Sigmoid colon (tissue), 4 donors: ENCODE measurements around the gene DYRK1A.

ENCODE experiments used
- POLR2A ChIP-seq, 2 donors: fragments of 450-650 bp; IDR thresholded peaks; one replicate each; pipeline ENCODE4 v1.6.1; 2016; ENCODE audit warnings: antibody characterized with exemption in 2 of 2, mild to moderate bottlenecking in 2 of 2, moderate library complexity in 2 of 2
- POLR2AphosphoS5 ChIP-seq, 4 donors: sonication (generic); formaldehyde crosslinking; IDR thresholded peaks; one replicate each; pipeline ENCODE4 v1.6.1; 2017; ENCODE audit warnings: antibody characterized with exemption in 4 of 4
- TF ChIP-seq, protein P1 (sequence below), 4 experiments: fragments of 450-650 bp in 3 of 4; fragments of 200-600 bp in 1 of 4; IDR thresholded peaks; one replicate each; pipeline ENCODE4 v1.5.1; 2016 to 2019; ENCODE audit warnings: antibody characterized with exemption in 4 of 4, mild to moderate bottlenecking in 3 of 4, moderate library complexity in 2 of 4

DNA sequence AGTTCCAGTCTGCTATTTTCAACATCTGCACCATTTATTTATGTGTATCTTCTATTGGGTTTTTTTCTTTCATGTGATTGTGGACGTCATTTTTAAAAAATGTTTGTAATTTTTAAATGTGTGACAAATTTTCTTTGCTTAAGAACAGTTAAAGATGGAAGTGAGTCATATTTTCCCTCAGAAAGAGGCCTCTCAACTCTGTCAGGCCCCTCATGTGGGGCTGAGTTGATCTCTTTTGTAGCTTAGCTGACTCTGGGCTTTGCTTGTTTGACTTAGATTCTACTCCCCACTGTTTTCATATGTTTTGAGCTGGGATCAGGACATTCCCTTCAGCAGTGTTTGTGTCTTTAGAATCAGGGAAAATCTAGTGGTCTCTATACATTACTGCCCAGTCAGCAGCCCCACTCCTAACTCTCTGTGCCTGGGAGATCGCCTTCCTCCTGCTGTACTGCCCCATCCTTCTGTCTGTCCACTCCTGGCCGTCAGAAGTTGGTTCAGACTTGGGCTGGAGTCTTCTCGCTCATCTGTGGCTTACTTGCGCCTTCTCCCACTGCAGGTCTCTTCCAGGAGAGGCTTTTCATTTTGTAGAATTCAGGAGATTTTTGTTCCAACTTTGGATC lies 137.4 kb downstream of the DYRK1A start:
- TF ChIP-seq, protein P1, sequence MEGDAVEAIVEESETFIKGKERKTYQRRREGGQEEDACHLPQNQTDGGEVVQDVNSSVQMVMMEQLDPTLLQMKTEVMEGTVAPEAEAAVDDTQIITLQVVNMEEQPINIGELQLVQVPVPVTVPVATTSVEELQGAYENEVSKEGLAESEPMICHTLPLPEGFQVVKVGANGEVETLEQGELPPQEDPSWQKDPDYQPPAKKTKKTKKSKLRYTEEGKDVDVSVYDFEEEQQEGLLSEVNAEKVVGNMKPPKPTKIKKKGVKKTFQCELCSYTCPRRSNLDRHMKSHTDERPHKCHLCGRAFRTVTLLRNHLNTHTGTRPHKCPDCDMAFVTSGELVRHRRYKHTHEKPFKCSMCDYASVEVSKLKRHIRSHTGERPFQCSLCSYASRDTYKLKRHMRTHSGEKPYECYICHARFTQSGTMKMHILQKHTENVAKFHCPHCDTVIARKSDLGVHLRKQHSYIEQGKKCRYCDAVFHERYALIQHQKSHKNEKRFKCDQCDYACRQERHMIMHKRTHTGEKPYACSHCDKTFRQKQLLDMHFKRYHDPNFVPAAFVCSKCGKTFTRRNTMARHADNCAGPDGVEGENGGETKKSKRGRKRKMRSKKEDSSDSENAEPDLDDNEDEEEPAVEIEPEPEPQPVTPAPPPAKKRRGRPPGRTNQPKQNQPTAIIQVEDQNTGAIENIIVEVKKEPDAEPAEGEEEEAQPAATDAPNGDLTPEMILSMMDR (IDR thresholded peaks at IDR 0.05), result no peak
- TF ChIP-seq POLR2AphosphoS5 (IDR thresholded peaks at IDR 0.05) (no peak), POLR2A (IDR thresholded peaks at IDR 0.05) (no peak)
